Measurements from ENCODE around the gene DHRS1.

GRCh38 chr14:24256960-24257359 lies 42.6 kb downstream of the DHRS1 start:
- TF ChIP-seq CEBPB (IDR thresholded peaks at IDR 0.05; ENCODE audit: low read depth, low read length) (no peak), CTCF (conservative IDR thresholded peaks at IDR 0.05; ENCODE audit: low read depth, low read length) (no peak), POLR2A (IDR thresholded peaks at IDR 0.05; ENCODE audit: low read depth, low read length) (no peak)
